Psoas muscle (tissue), 8 donors: Measurements from ENCODE around the gene BTC. TPM values are rescaled to one million over a fixed set of nuclear protein-coding genes. Genes with fewer than 3 reads are reported as not detected.

ENCODE experiments used
- ATAC-seq, 4 donors: fragments of 200-7000 bp; cut with Tn5 transposase; one replicate each; pipeline ENCODE4 v1.9.1; 2020; ENCODE audit warnings: moderate library complexity in 3 of 4, mild to moderate bottlenecking in 2 of 4
- DNase-seq, 2 donors: peaks; one replicate each; pipeline ENCODE4 v3.0.0-alpha.2; 2020
- H3K27ac ChIP-seq: fragments of 200-600 bp; one replicate; pipeline ENCODE4 v1.8.0; 2022
- H3K27me3 ChIP-seq, 3 donors: fragments of 200-600 bp in 1 of 3; one replicate each; pipeline versions ENCODE4 v1.6.1 to v1.8.0; 2013 to 2022; ENCODE audit warnings: low read length in 2 of 3, mild to moderate bottlenecking in 2 of 3, moderate library complexity in 1 of 3; ENCODE audit not compliant: insufficient read depth in 3 of 3
- H3K36me3 ChIP-seq, 2 donors: fragments of 200-600 bp in 1 of 2; one replicate each; pipeline versions ENCODE4 v1.6.1 to v1.8.0; 2013 to 2022; ENCODE audit warnings: low read depth in 1 of 2, mild to moderate bottlenecking in 1 of 2, moderate library complexity in 1 of 2; ENCODE audit not compliant: insufficient read depth in 1 of 2
- H3K4me1 ChIP-seq: fragments of 200-600 bp; one replicate; pipeline ENCODE4 v1.8.0; 2022
- H3K4me3 ChIP-seq: fragments of 200-600 bp; one replicate; pipeline ENCODE4 v1.8.0; 2022; ENCODE audit warnings: mild to moderate bottlenecking
- H3K9me3 ChIP-seq: fragments of 200-600 bp; one replicate; pipeline ENCODE4 v1.8.0; 2022
- CTCF ChIP-seq: fragments of 200-600 bp; IDR thresholded peaks from one replicate; pipeline ENCODE4 v1.8.0; 2022; ENCODE audit warnings: antibody characterized with exemption
- WGBS, 3 donors: extraction: QIAGEN DNeasy Blood & Tissue Kit; methylation state at CpG; one replicate each; pipeline versions ENCODE4 v1.1.6 to v1.1.7; 2013; 5-methylcytosine and 5-hydroxymethylcytosine counted together
- intact Hi-C, 2 donors: fragments of 100-400 bp; cut with DNase I; formaldehyde crosslinking; loops; one replicate each; pipeline versions ENCODE4 v1.11.0 to v1.14.2; 2022
- long read RNA-seq, 2 donors: library from polyadenylated mRNA; unstranded; transcript quantifications; one replicate each; pipeline ENCODE4 v2.0.0, GENCODE V29; 2021
- polyA plus RNA-seq, 3 donors: library from polyadenylated mRNA; stranded (reverse); fragments of 200-250 nt; gene quantifications; one replicate each; pipeline ENCODE4 v1.2.3, GENCODE V29; 2013
- total RNA-seq, 4 donors: library from RNA; stranded (reverse); fragmentation: NEBNext Ultra II Directional in 2 of 4; extraction: Animal tissue kit (Norgen Biotek cat#: 25700) in 2 of 4; gene quantifications; one replicate each; pipeline versions ENCODE4 v1.2.1 to v1.2.4, GENCODE V29; 2021 to 2023
- donor health status: healthy with polysubstance abuse.
- donor health status: DM: no; HTN: no; CAD: no; lungs with moderate emphysema.
- donor health status: Bipolar disorder and iron deficiency.
- donor health status: healthy.
- donor health status: DM: yes; HTN: yes; CAD: no.
- donor health status: DM: no; HTN: no; CAD: no.
- donor health status: DM: no; HTN: no; CAD: no.
- donor health status: DM: yes; HTN: yes; CAD: no.

The BTC gene, protein sequence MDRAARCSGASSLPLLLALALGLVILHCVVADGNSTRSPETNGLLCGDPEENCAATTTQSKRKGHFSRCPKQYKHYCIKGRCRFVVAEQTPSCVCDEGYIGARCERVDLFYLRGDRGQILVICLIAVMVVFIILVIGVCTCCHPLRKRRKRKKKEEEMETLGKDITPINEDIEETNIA
- total RNA-seq (under 1 TPM in 3 of 4 donors, not detected in 1; 0.12 to 0.22 (median 0.13) TPM), polyA plus RNA-seq (under 1 TPM; 0.05 to 0.18 (median 0.15) TPM)
- long read RNA-seq, donor 1, result 0 reads
- long read RNA-seq, donor 2, result 0 reads

DNA sequence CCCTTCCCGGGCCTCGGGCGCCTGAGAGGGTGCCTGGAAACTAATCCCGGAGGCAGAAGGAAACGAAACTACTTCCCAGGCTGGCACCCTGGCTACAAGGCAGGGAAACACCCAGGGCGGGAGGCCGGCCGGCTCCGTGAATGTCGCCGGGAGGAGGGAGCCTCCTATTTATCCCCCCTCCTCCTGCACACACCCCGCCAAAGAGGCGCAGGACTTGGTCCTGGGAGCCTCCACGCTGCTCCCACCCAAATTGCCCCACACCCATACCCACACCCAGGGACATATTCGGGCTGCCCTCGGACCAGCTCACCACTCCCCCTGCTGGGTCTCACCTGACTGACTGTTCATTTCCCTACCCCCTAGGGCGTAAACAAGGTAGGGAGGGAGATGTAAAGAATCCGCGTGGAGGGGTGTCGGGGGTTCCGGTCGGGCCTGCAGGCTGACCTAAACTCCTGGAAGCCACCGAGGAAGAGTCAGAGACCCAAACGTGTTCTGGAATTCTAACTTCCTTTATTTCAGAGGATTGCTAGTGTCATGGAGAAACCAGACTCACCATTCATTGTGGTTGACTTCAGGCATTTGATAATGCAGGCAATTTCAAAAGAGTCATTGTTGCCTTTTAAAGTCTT lies at the start of gene BTC:
Gene BTC, minus strand, starts transcription at position 142 of the 629 bp plus-strand sequence. CDS start 198 bp downstream, outside the sequence.
- H3K9me3 ChIP-seq, result no peaks in the 10 kb centered on the region
- ATAC-seq (peak in 3 of 4 donors; percentile 67 to 76 (median 71)), DNase-seq (peak; percentile 12 to 47)
- no peak for TF ChIP-seq CTCF
- no peaks in the 10 kb centered on the region for H3K4me1 ChIP-seq
- WGBS, 3 donors, result 1 to 3% (median 1%) methylated on average over 22 to 24 of the region's 24 CpGs
- H3K27me3 ChIP-seq, result peaks cover 0 to 32% (median 1%) of the 10 kb centered on the region in 3 donors
- H3K36me3 ChIP-seq, result no peaks in the 10 kb centered on the region
- intact Hi-C loops, result no loop called here
- H3K27ac ChIP-seq, result no peak within 1 kb of the TSS
- peak within 1 kb of the TSS; percentile 65 for H3K4me3 ChIP-seq

DNA sequence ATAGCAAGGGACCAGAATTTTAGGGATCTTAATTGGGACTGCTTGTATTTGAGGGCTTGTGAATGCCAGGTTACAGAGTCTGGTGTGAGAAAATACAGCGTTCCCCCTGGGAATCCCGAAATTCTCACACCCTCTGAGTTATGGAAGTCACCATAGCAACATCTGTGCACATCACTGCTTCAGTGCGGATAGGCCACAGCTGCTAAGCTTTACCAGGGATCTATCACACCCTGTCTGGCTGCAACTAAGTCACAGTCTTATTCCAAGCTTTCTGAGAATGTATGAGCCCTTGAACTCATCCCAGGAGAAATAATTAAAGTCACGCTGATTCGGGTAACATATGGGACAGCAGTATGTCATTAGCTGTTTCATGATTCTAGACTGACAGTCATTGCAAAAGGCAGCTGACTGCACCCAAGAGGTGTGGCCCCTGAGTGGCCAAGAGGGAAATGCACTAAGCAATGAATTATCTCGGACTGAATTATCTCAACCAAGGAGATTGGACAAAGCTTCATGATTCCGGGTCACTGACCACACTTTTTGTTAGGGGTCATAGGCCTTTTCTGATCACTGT lies 46.7 kb upstream of the BTC start:
- no peaks in the 10 kb centered on the region for H3K4me1 ChIP-seq
- H3K27ac ChIP-seq, result no peak overlapping the region
- no peak overlapping the region for H3K4me3 ChIP-seq
- peaks cover 0 to 2% (median 0%) of the 10 kb centered on the region in 3 donors for H3K27me3 ChIP-seq
- intact Hi-C loops, result no loop called here
- WGBS, 3 donors, result 18 to 26% (median 25%) methylated on average over 7 of the region's 7 CpGs
- no peaks in the 10 kb centered on the region for H3K36me3 ChIP-seq
- DNase-seq (no peak), ATAC-seq (no peak)
- no peaks in the 10 kb centered on the region for H3K9me3 ChIP-seq
- no peak for TF ChIP-seq CTCF

DNA sequence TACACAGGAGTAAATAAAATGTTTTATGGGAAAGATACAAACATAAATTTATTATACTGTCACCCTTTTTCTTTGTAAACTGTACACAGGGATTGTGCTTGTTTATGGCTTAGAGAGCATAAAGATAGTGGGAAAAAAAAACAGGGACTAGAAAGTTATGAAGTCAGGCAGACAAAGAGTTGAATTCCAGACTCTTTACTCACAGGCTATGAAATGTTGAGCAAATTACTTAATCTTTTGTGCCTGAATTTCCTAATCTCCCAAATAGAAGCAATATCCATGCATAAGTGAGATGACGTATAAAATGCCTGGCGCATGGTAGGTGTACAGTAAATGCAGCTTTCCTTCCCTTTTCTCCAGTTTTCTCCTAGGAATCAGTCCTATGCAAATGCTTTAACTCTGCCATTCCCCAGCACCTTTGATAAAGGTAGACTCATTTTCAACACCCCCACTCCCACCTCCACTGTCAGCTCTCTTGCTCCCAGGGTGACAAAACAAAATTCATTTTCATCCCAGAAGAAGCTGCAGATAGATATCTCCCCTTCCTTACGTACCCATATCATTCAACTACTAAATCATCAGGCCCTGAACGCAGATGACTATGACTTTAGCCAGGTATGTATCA lies 44.5 kb upstream of the BTC start:
- no peaks in the 10 kb centered on the region for H3K9me3 ChIP-seq
- intact Hi-C loops, result no loop called here
- H3K4me3 ChIP-seq, result no peak overlapping the region
- H3K36me3 ChIP-seq, result no peaks in the 10 kb centered on the region
- TF ChIP-seq CTCF, result no peak
- no peak overlapping the region for H3K27ac ChIP-seq
- WGBS, 3 donors, result 69 to 78% (median 78%) methylated on average over 4 of the region's 4 CpGs
- no peak for DNase-seq
- no peaks in the 10 kb centered on the region for H3K27me3 ChIP-seq
- ATAC-seq, result no peak
- H3K4me1 ChIP-seq, result no peaks in the 10 kb centered on the region

DNA sequence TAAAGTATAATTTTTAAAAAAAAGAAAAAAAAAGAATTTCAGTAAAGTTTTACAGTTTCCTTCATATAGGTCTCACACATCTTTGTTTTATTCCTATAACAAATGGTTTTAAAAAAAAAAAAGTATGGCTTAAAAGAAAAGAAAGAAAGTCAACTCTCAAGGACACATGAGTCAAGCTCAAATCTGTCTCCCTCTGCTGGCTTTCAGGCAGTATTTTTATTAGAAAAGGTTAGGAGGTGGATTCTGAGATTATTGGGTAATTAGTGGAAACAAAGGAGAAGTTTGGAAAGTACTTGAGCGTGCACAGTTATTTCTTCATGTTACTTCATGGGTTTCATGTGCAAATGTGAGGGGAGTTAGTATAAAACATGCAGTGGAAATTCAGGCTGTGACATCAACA lies 36.6 kb upstream of the BTC start:
- TF ChIP-seq CTCF, result no peak
- 91 to 97% (median 94%) methylated on average over 1 of the region's 1 CpG for WGBS, 3 donors
- ATAC-seq, result no peak

More for the DNA sequence above, 36.6 kb upstream of the BTC start:
- no peaks in the 10 kb centered on the region for H3K27me3 ChIP-seq
- H3K9me3 ChIP-seq, result peaks cover 4% of the 10 kb centered on the region
- intact Hi-C loops, result no loop called here
- H3K27ac ChIP-seq, result no peak overlapping the region
- no peak overlapping the region for H3K4me3 ChIP-seq
- H3K36me3 ChIP-seq, result no peaks in the 10 kb centered on the region
- no peak for DNase-seq
- H3K4me1 ChIP-seq, result no peaks in the 10 kb centered on the region
